Activated T-helper 9 cell treated with anti-CD3 and anti-CD28 coated beads, Interleukin-2, amount 50 U/mL, for 16 hours (primary cell): Measurements from ENCODE around the gene ADGRD1.

ENCODE experiments used
- DNase-seq: peaks from one replicate; pipeline ENCODE4 v3.0.0-alpha.2; 2020; ENCODE audit warnings: low read depth

The ADGRD1 gene

GRCh38 chr12:131090274-131091210 is 136.8 kb downstream of the ADGRD1 start:
- no peak for DNase-seq

GRCh38 chr12:131091413-131091975 is 137.8 kb downstream of the ADGRD1 start:
- DNase-seq = no peak

GRCh38 chr12:131091976-131092691 is 138.4 kb downstream of the ADGRD1 start:
- no peak for DNase-seq

GRCh38 chr12:131092901-131093603 is 139.3 kb downstream of the ADGRD1 start:
- DNase-seq = no peak

GRCh38 chr12:131093604-131093955 is 139.9 kb downstream of the ADGRD1 start:
- no peak for DNase-seq

- DNase-seq = no peak
Observed at GRCh38 chr12:131093971-131094830, 140.5 kb downstream of the ADGRD1 start.

- no peak for DNase-seq
Observed at GRCh38 chr12:131094831-131095805, 141.4 kb downstream of the ADGRD1 start.

GRCh38 chr12:131095826-131096680 is 142.3 kb downstream of the ADGRD1 start:
- DNase-seq = no peak

GRCh38 chr12:131096681-131097181 is 143.0 kb downstream of the ADGRD1 start:
- DNase-seq = no peak

GRCh38 chr12:131097202-131098177 is 143.8 kb downstream of the ADGRD1 start:
- DNase-seq = no peak

- DNase-seq = no peak
Observed at GRCh38 chr12:131098178-131098981, 144.7 kb downstream of the ADGRD1 start.

GRCh38 chr12:131100031-131100674 is 146.4 kb downstream of the ADGRD1 start:
- DNase-seq = no peak

GRCh38 chr12:131101006-131101405 is 147.3 kb downstream of the ADGRD1 start:
- no peak for DNase-seq

GRCh38 chr12:131101703-131102492 is 148.2 kb downstream of the ADGRD1 start:
- DNase-seq = no peak

- DNase-seq = no peak
Observed at GRCh38 chr12:131102493-131102931, 148.8 kb downstream of the ADGRD1 start.
